ENCODE measurements around the gene THSD8. TPM values are rescaled to one million over a fixed set of nuclear protein-coding genes. Genes with fewer than 3 reads are reported as not detected.

The THSD8 gene
- total RNA-seq, 1 experiment from 2014 or later = not detected

Other genes starting within 250 kb of the THSD8 start
- 4.7 and 6.9 TPM in 2 replicates for gene ZNF490, start 191.3 kb upstream of the THSD8 start, total RNA-seq (2014; rRNA removed; shearing (Covaris generic))
- 10.5 and 29.2 TPM in 2 replicates for gene ZNF791, start 191.1 kb upstream of the THSD8 start, total RNA-seq (2014; rRNA removed; shearing (Covaris generic))
- 45.7 and 65.6 TPM in 2 replicates for gene MAN2B1, start 135.3 kb upstream of the THSD8 start, total RNA-seq (2014; rRNA removed; shearing (Covaris generic))
- 14.9 and 15.1 TPM in 2 replicates for gene WDR83, start 135.3 kb upstream of the THSD8 start, total RNA-seq (2014; rRNA removed; shearing (Covaris generic))
- gene DHPS, start 120.2 kb upstream of the THSD8 start, total RNA-seq (2014; rRNA removed; shearing (Covaris generic)) = 132 and 170 TPM in 2 replicates
- not detected in 2 replicates for gene GNG14, start 114.1 kb upstream of the THSD8 start, total RNA-seq (2014; rRNA removed; shearing (Covaris generic))
- 16.7 and 21.8 TPM in 2 replicates for gene FBXW9, start 105.4 kb upstream of the THSD8 start, total RNA-seq (2014; rRNA removed; shearing (Covaris generic))
- 9.3 and 14.5 TPM in 2 replicates for gene TNPO2, start 78.1 kb upstream of the THSD8 start, total RNA-seq (2014; rRNA removed; shearing (Covaris generic))
- gene TRIR, start 67.4 kb upstream of the THSD8 start, total RNA-seq (2014; rRNA removed; shearing (Covaris generic)) = 344 and 364 TPM in 2 replicates
- gene GET3, start 64.6 kb upstream of the THSD8 start, total RNA-seq (2014; rRNA removed; shearing (Covaris generic)) = 198 and 212 TPM in 2 replicates
- not detected in 2 replicates for gene BEST2, start 50.3 kb upstream of the THSD8 start, total RNA-seq (2014; rRNA removed; shearing (Covaris generic))
- 10.2 and 20.5 TPM in 2 replicates for gene HOOK2, start 26.5 kb upstream of the THSD8 start, total RNA-seq (2014; rRNA removed; shearing (Covaris generic))
- gene JUNB, start 10.6 kb upstream of the THSD8 start, total RNA-seq (2014; rRNA removed; shearing (Covaris generic)) = 79.1 and 85.7 TPM in 2 replicates
- not detected in 2 replicates for gene PRDX2, start 269 bp upstream of the THSD8 start, total RNA-seq (2014; rRNA removed; shearing (Covaris generic))
- gene RNASEH2A, start 4.5 kb downstream of the THSD8 start, total RNA-seq (2014; rRNA removed; shearing (Covaris generic)) = 88.8 and 89.6 TPM in 2 replicates
- 3.4 TPM in 1 of 2 replicates, not detected in the other for gene RTBDN, start 32.5 kb downstream of the THSD8 start, total RNA-seq (2014; rRNA removed; shearing (Covaris generic))
- gene MAST1, start 36.4 kb downstream of the THSD8 start, total RNA-seq (2014; rRNA removed; shearing (Covaris generic)) = 1.3 and 3.2 TPM in 2 replicates
- 61.3 and 74.4 TPM in 2 replicates for gene DNASE2, start 79.4 kb downstream of the THSD8 start, total RNA-seq (2014; rRNA removed; shearing (Covaris generic))
- gene KLF1, start 85.1 kb downstream of the THSD8 start, total RNA-seq (2014; rRNA removed; shearing (Covaris generic)) = not detected in 2 replicates
- 25.0 and 25.8 TPM in 2 replicates for gene GCDH, start 89.1 kb downstream of the THSD8 start, total RNA-seq (2014; rRNA removed; shearing (Covaris generic))
- gene SYCE2, start 117.2 kb downstream of the THSD8 start, total RNA-seq (2014; rRNA removed; shearing (Covaris generic)) = 0.12 and 0.28 TPM in 2 replicates
- 98.2 and 99.1 TPM in 2 replicates for gene FARSA, start 131.6 kb downstream of the THSD8 start, total RNA-seq (2014; rRNA removed; shearing (Covaris generic))
- gene CALR, start 136.5 kb downstream of the THSD8 start, total RNA-seq (2014; rRNA removed; shearing (Covaris generic)) = 1,790 and 1,863 TPM in 2 replicates
- 180 and 185 TPM in 2 replicates for gene RAD23A, start 143.8 kb downstream of the THSD8 start, total RNA-seq (2014; rRNA removed; shearing (Covaris generic))
- gene GADD45GIP1, start 155.2 kb downstream of the THSD8 start, total RNA-seq (2014; rRNA removed; shearing (Covaris generic)) = 64.2 and 82.8 TPM in 2 replicates
- 0.10 and 0.36 TPM in 2 replicates for gene DAND5, start 167.5 kb downstream of the THSD8 start, total RNA-seq (2014; rRNA removed; shearing (Covaris generic))
- 17.0 and 25.7 TPM in 2 replicates for gene NFIX, start 193.4 kb downstream of the THSD8 start, total RNA-seq (2014; rRNA removed; shearing (Covaris generic))